Right atrium auricular region (tissue), 2 donors: ENCODE results near the gene ZNF212. TPM values are rescaled to one million over a fixed set of nuclear protein-coding genes. Genes with fewer than 3 reads are reported as not detected.
"Not testable (repeated sequence)": the region's sequence is repeated elsewhere in the genome, so short reads cannot be mapped to it uniquely, and the experiment has no call there.

ENCODE experiments used
- DNase-seq: peaks from one replicate; pipeline ENCODE4 v3.0.0-alpha.2; 2019; ENCODE audit warnings: low spot score
- H3K27ac ChIP-seq, 2 donors: fragments of 200-600 bp; sonication (generic); 1 replicate in 1 of 2; 2 replicates in 1 of 2; pipeline ENCODE4 v1.5.1; 2016 to 2019
- H3K27me3 ChIP-seq, 2 donors: fragments of 200-600 bp; sonication (generic); one replicate each; pipeline versions ENCODE4 v1.5.1 to v1.6.0; 2017 to 2019
- H3K36me3 ChIP-seq: fragments of 200-600 bp; sonication (generic); one replicate; pipeline ENCODE4 v1.5.1; 2016
- H3K4me1 ChIP-seq, 2 donors: fragments of 200-600 bp; sonication (generic); one replicate each; pipeline versions ENCODE4 v1.5.1 to v1.6.0; 2017 to 2019
- H3K4me3 ChIP-seq, 2 donors: fragments of 200-600 bp; sonication (generic); 1 replicate in 1 of 2; 2 replicates in 1 of 2; pipeline ENCODE4 v1.5.1; 2017 to 2019; ENCODE audit warnings: mild to moderate bottlenecking in 1 of 2, moderate library complexity in 1 of 2
- H3K9me3 ChIP-seq, 2 donors: fragments of 200-600 bp; sonication (generic); one replicate each; pipeline ENCODE4 v1.5.1; 2019
- total RNA-seq, 2 donors: library from RNA; depleted of rRNA; stranded (reverse); fragments of >200 nt; gene quantifications; one replicate each; pipeline ENCODE4 v1.1.0, GENCODE V29; 2016
- TF ChIP-seq, protein P1 (sequence below), 2 donors: fragments of 200-600 bp; sonication (generic); IDR thresholded peaks; one replicate each; pipeline ENCODE4 v1.5.1; 2019; ENCODE audit warnings: antibody characterized with exemption in 2 of 2

Gene ZNF212
- total RNA-seq, 2 donors from 2014 or later, result 2.5 to 3.0 TPM

DNA sequence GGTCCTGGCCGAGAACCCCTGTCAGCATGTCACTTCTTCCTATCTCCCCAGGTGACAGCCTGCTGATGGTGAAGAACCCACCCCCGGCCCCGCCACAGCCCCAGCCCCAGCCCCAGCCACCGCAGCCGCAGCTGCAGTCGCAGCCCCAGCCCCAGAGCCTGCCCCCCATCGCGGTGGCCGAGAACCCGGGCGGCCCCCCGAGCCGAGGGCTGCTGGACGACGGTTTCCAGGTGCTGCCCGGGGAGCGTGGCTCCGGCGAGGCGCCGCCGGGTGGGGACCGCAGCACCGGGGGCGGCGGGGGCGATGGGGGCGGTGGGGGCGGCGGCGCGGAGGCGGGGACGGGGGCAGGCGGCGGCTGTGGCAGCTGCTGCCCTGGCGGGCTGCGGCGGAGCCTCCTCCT is 15.7 kb upstream of the ZNF212 start:
- peaks cover 39% of the 10 kb centered on the region for H3K36me3 ChIP-seq
- DNase-seq, result no peak

DNA sequence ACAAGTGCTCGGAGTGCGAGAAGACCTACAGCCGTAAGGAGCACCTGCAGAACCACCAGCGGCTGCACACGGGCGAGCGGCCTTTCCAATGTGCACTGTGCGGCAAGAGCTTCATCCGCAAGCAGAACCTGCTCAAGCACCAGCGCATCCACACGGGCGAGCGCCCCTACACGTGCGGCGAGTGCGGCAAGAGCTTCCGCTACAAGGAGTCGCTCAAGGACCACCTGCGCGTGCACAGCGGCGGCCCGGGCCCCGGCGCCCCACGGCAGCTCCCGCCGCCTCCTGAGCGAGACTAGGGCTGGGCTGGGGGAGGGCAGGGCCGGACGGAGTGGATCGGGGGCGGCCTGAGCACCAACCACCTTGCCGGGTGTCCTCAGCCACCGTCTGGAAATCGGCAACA is 15.1 kb upstream of the ZNF212 start:
- Histone ChIP-seq H3K4me1 (no peaks in the 10 kb centered on the region), H3K36me3 (peaks cover 33% of the 10 kb centered on the region), H3K4me3 (no peak overlapping the region), H3K27ac (no peak overlapping the region), H3K9me3 (no peaks in the 10 kb centered on the region), H3K27me3 (no peaks in the 10 kb centered on the region)
- TF ChIP-seq, protein P1, sequence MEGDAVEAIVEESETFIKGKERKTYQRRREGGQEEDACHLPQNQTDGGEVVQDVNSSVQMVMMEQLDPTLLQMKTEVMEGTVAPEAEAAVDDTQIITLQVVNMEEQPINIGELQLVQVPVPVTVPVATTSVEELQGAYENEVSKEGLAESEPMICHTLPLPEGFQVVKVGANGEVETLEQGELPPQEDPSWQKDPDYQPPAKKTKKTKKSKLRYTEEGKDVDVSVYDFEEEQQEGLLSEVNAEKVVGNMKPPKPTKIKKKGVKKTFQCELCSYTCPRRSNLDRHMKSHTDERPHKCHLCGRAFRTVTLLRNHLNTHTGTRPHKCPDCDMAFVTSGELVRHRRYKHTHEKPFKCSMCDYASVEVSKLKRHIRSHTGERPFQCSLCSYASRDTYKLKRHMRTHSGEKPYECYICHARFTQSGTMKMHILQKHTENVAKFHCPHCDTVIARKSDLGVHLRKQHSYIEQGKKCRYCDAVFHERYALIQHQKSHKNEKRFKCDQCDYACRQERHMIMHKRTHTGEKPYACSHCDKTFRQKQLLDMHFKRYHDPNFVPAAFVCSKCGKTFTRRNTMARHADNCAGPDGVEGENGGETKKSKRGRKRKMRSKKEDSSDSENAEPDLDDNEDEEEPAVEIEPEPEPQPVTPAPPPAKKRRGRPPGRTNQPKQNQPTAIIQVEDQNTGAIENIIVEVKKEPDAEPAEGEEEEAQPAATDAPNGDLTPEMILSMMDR (IDR thresholded peaks at IDR 0.05), result no peak
- DNase-seq, result no peak

More for the DNA sequence above, 15.7 kb upstream of the ZNF212 start:
- no peak overlapping the region for H3K27ac ChIP-seq
- no peaks in the 10 kb centered on the region for H3K9me3 ChIP-seq
- H3K27me3 ChIP-seq, result no peaks in the 10 kb centered on the region
- TF ChIP-seq, protein P1 (IDR thresholded peaks at IDR 0.05), result no peak
- no peak overlapping the region for H3K4me3 ChIP-seq
- no peaks in the 10 kb centered on the region for H3K4me1 ChIP-seq

DNA sequence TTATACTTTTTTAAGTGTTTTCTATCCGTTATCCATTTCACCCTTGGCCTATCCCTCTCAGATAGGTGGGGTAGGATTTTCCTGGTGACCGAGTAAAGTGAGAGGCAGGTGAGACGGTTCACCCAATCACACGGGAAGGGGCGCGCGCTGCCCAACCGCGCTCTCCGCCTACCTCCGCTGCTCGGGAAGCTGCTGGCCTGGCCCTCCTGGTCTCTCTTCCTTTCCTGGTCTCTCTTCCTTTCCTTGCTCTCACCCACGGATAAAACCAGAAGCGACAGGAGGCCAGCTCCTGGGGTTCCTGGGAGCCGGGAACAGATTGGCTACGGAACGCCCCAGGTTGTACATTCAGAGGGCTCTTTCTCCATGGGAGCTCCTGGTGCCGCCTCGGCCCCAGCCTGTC is 14.3 kb upstream of the ZNF212 start:
- peaks cover 25% of the 10 kb centered on the region for H3K36me3 ChIP-seq
- H3K9me3 ChIP-seq, result no peaks in the 10 kb centered on the region
- H3K27me3 ChIP-seq, result no peaks in the 10 kb centered on the region
- no peak overlapping the region for H3K4me3 ChIP-seq
- H3K27ac ChIP-seq, result no peak overlapping the region
- no peaks in the 10 kb centered on the region for H3K4me1 ChIP-seq
- DNase-seq, result no peak
- TF ChIP-seq, protein P1 (IDR thresholded peaks at IDR 0.05), result no peak

DNA sequence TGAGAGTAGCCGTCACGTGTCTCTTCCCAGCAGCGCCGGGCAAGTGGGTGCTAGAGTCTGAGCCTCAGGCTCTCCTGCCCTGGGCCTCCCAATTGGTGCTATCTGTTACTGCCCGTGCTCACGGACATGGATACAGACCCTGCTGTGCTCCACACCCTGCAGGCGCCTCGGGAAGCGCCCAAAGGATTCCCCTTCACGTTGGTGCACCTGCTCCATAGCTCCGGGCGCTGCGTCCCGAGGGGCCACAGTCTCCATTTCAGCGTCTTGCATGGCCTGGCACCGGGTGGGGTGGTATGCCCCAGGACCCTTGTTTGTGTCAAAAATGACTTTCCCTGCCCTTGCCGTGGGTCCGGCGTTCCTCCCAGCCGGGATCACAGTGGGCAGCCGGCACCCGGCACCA is 13.8 kb upstream of the ZNF212 start:
- H3K4me3 ChIP-seq, result no peak overlapping the region
- TF ChIP-seq, protein P1 (IDR thresholded peaks at IDR 0.05), result no peak
- no peak for DNase-seq
- peaks cover 20% of the 10 kb centered on the region for H3K36me3 ChIP-seq
- H3K9me3 ChIP-seq, result no peaks in the 10 kb centered on the region
- H3K4me1 ChIP-seq, result no peaks in the 10 kb centered on the region
- no peak overlapping the region for H3K27ac ChIP-seq
- H3K27me3 ChIP-seq, result no peaks in the 10 kb centered on the region

DNA sequence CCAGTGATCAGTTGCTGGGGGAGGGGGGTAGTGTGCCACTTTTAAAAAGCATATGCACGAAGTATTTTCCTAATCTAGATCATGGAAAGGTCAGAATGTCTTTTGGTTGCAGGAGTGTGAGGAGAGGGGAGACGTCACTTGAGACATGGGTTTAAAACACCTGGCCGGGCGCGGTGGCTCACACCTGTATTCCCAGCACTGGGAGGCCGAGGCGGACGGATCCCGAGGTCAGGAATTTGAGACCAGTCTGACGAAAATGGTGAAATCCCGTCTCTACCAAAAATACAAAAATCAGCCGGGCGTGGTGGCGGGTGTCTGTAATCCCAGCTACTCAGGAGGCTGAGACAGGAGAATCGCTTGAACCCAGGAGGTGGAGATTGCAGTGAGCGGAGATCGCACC is 13.1 kb upstream of the ZNF212 start:
- H3K4me1 ChIP-seq, H3K4me3 ChIP-seq, H3K9me3 ChIP-seq, DNase-seq, H3K27me3 ChIP-seq, H3K27ac ChIP-seq: not testable (repeated sequence)
- H3K36me3 ChIP-seq, result peaks cover 15% of the 10 kb centered on the region

DNA sequence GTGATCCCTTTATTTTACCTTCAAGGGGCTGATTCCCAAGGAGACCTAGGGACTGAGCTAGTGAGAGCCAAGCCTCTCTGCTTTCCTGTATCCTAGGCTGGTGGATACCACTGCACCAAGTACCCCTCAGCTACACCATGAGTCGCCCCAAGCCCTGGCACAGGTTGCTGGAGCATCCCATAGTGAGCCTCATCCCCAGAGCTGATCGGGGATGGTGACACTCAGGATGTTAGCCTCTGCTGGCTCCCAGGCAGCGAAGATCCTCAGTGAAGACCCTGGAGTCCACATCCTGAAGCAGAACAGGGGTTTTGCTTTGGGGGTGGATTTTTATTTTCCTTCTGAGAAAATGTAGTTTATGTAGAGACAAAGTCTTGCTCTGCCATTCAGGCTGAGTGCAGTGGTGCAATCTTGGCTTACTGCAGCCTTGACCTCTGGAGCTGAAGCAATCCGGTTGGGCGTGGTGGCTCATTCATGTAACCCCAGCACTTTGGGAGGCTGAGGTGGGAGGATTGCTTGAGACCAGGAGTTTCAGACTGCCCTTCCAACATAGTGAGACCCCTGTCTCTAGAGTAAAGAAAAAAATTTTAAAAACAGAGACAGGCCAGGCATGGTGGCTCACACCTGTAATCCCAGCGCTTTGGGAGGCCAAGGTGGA is 12.5 kb upstream of the ZNF212 start:
- Histone ChIP-seq H3K4me1 (no peaks in the 10 kb centered on the region), H3K27me3 (no peaks in the 10 kb centered on the region), H3K27ac (no peak overlapping the region), H3K9me3 (no peaks in the 10 kb centered on the region), H3K4me3 (no peak overlapping the region), H3K36me3 (peaks cover 13% of the 10 kb centered on the region)
- no peak for DNase-seq
- TF ChIP-seq, protein P1 (IDR thresholded peaks at IDR 0.05), result no peak
